ENCODE data around the gene RAD51B.

DNA sequence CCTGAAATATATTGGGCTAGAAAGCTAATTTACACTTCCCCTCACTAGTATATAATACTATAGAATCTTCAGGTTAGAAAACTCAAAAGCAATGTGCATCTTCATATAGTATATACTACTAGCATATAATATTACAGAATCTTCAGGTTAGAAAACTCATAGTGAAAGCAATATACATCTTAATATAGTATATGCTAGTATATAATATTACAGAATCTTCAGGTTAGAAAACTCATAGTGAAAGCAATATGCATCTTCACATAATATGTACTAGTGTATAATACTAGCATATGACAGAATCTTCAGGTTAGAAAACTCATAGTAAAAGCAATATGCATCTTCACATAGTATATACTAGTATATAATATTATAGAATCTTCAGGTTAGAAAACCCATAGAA lies 643.7 kb downstream of the RAD51B start:
- no peak for TF ChIP-seq EP300 (IDR thresholded peaks at IDR 0.05)
- TF ChIP-seq, protein P1, sequence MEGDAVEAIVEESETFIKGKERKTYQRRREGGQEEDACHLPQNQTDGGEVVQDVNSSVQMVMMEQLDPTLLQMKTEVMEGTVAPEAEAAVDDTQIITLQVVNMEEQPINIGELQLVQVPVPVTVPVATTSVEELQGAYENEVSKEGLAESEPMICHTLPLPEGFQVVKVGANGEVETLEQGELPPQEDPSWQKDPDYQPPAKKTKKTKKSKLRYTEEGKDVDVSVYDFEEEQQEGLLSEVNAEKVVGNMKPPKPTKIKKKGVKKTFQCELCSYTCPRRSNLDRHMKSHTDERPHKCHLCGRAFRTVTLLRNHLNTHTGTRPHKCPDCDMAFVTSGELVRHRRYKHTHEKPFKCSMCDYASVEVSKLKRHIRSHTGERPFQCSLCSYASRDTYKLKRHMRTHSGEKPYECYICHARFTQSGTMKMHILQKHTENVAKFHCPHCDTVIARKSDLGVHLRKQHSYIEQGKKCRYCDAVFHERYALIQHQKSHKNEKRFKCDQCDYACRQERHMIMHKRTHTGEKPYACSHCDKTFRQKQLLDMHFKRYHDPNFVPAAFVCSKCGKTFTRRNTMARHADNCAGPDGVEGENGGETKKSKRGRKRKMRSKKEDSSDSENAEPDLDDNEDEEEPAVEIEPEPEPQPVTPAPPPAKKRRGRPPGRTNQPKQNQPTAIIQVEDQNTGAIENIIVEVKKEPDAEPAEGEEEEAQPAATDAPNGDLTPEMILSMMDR (IDR thresholded peaks at IDR 0.05): no peak
- TF ChIP-seq POLR2A (IDR thresholded peaks at IDR 0.05): no peak
